H1 (cell line): Measurements from ENCODE around the gene YWHAQ. TPM values are rescaled to one million over a fixed set of nuclear protein-coding genes. Genes with fewer than 3 reads are reported as not detected.

Experiments used
- GTF2F1 ChIP-seq: IDR thresholded peaks from 2 replicates; pipeline ENCODE4 v1.6.1; 2012; ENCODE audit warnings: low read depth, low read length, improper control_type of control experiment, borderline replicate concordance
- POLR2A ChIP-seq, 2 experiments: IDR thresholded peaks; 1 replicate in 1 of 2; 2 replicates in 1 of 2; pipeline ENCODE4 v1.6.1; 2011; ENCODE audit warnings: low read depth in 2 of 2, low read length in 2 of 2, mild to moderate bottlenecking in 2 of 2; ENCODE audit errors: control extremely low read depth in 1 of 2
- RBBP5 ChIP-seq: IDR thresholded peaks from 2 replicates; pipeline ENCODE4 v1.7.1; 2012; ENCODE audit warnings: low read depth, mild to moderate bottlenecking, inconsistent platforms, low read length, moderate library complexity, borderline replicate concordance
- YY1 ChIP-seq: IDR thresholded peaks from 2 replicates; pipeline ENCODE4 v1.6.1; 2011; ENCODE audit warnings: low read depth, mild to moderate bottlenecking, low read length
- polyA plus RNA-seq, 7 experiments: library from polyadenylated mRNA; depleted of rRNA in 3 of 7; stranded (reverse) in 5 of 7; unstranded in 2 of 7; fragments of >200 nt in 5 of 7; fragments of 200-250 nt in 2 of 7; gene quantifications; 1 replicate in 5 of 7; 2 replicates in 1 of 7; 4 replicates in 1 of 7; pipeline versions ENCODE4 v1.2.1 to v1.2.3, GENCODE V29; 2011 to 2013; ENCODE audit warnings: missing spikeins in 2 of 7, mixed read lengths in 2 of 7
- total RNA-seq: library from RNA; stranded (reverse); fragmentation: NEBNext Ultra II Directional; extraction: Animal tissue kit (Norgen Biotek cat#: 25700); gene quantifications from 2 replicates; pipeline ENCODE4 v1.2.1, GENCODE V29; 2021
- TF ChIP-seq, protein P1 (sequence below): fragments of 300-600 bp; sonication (generic); IDR thresholded peaks from 2 replicates; pipeline ENCODE4 v1.7.1; 2012; ENCODE audit warnings: low read length, moderate library complexity, mild to moderate bottlenecking, inconsistent platforms; ENCODE audit not compliant: insufficient replicate concordance
- TF ChIP-seq, protein P2 (sequence below): IDR thresholded peaks from 2 replicates; pipeline ENCODE4 v1.6.1; 2011; ENCODE audit warnings: low read depth, mild to moderate bottlenecking, low read length; ENCODE audit not compliant: insufficient read depth

YWHAQ gene
- total and polyA plus RNA-seq, 2 of the 8 experiments (the other 6 are each of a cell fraction or from before 2014, with no cell fraction given), result 244 to 480 TPM

DNA sequence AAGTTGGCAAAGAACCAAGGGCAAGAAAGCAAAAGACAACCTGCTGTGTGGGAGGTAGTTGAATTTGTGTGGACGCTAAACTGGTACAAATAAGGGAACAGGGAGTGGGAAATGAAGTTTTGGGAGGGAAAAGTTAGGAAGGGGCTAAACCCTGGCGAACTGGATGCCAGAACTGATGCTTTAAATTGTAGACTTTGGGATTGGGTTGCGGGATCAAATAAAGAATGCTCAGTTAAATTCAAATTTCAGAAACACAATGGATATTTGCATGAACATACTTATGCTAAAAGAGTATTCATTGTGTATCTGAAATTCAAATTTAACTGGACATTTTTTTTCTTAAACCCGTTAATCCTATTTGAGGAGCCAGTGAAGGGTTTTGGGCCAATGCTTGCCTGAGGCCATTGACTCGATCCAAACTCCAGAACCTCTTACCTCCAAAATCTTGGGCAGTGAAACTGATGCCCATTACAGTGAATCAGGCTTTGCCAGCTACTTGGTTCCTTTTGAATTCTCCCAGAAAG is 44.2 kb upstream of the YWHAQ start (continued):
- TF ChIP-seq, protein P1, sequence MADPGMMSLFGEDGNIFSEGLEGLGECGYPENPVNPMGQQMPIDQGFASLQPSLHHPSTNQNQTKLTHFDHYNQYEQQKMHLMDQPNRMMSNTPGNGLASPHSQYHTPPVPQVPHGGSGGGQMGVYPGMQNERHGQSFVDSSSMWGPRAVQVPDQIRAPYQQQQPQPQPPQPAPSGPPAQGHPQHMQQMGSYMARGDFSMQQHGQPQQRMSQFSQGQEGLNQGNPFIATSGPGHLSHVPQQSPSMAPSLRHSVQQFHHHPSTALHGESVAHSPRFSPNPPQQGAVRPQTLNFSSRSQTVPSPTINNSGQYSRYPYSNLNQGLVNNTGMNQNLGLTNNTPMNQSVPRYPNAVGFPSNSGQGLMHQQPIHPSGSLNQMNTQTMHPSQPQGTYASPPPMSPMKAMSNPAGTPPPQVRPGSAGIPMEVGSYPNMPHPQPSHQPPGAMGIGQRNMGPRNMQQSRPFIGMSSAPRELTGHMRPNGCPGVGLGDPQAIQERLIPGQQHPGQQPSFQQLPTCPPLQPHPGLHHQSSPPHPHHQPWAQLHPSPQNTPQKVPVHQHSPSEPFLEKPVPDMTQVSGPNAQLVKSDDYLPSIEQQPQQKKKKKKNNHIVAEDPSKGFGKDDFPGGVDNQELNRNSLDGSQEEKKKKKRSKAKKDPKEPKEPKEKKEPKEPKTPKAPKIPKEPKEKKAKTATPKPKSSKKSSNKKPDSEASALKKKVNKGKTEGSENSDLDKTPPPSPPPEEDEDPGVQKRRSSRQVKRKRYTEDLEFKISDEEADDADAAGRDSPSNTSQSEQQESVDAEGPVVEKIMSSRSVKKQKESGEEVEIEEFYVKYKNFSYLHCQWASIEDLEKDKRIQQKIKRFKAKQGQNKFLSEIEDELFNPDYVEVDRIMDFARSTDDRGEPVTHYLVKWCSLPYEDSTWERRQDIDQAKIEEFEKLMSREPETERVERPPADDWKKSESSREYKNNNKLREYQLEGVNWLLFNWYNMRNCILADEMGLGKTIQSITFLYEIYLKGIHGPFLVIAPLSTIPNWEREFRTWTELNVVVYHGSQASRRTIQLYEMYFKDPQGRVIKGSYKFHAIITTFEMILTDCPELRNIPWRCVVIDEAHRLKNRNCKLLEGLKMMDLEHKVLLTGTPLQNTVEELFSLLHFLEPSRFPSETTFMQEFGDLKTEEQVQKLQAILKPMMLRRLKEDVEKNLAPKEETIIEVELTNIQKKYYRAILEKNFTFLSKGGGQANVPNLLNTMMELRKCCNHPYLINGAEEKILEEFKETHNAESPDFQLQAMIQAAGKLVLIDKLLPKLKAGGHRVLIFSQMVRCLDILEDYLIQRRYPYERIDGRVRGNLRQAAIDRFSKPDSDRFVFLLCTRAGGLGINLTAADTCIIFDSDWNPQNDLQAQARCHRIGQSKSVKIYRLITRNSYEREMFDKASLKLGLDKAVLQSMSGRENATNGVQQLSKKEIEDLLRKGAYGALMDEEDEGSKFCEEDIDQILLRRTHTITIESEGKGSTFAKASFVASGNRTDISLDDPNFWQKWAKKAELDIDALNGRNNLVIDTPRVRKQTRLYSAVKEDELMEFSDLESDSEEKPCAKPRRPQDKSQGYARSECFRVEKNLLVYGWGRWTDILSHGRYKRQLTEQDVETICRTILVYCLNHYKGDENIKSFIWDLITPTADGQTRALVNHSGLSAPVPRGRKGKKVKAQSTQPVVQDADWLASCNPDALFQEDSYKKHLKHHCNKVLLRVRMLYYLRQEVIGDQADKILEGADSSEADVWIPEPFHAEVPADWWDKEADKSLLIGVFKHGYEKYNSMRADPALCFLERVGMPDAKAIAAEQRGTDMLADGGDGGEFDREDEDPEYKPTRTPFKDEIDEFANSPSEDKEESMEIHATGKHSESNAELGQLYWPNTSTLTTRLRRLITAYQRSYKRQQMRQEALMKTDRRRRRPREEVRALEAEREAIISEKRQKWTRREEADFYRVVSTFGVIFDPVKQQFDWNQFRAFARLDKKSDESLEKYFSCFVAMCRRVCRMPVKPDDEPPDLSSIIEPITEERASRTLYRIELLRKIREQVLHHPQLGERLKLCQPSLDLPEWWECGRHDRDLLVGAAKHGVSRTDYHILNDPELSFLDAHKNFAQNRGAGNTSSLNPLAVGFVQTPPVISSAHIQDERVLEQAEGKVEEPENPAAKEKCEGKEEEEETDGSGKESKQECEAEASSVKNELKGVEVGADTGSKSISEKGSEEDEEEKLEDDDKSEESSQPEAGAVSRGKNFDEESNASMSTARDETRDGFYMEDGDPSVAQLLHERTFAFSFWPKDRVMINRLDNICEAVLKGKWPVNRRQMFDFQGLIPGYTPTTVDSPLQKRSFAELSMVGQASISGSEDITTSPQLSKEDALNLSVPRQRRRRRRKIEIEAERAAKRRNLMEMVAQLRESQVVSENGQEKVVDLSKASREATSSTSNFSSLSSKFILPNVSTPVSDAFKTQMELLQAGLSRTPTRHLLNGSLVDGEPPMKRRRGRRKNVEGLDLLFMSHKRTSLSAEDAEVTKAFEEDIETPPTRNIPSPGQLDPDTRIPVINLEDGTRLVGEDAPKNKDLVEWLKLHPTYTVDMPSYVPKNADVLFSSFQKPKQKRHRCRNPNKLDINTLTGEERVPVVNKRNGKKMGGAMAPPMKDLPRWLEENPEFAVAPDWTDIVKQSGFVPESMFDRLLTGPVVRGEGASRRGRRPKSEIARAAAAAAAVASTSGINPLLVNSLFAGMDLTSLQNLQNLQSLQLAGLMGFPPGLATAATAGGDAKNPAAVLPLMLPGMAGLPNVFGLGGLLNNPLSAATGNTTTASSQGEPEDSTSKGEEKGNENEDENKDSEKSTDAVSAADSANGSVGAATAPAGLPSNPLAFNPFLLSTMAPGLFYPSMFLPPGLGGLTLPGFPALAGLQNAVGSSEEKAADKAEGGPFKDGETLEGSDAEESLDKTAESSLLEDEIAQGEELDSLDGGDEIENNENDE, result no peak
- TF ChIP-seq, protein P2, sequence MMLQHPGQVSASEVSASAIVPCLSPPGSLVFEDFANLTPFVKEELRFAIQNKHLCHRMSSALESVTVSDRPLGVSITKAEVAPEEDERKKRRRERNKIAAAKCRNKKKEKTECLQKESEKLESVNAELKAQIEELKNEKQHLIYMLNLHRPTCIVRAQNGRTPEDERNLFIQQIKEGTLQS, result no peak
- TF ChIP-seq RBBP5 (no peak), POLR2A (IDR thresholded peaks at IDR 0.05; ENCODE audit: control extremely low read depth in 1 of 2, low read depth in 2 of 2, low read length in 2 of 2) (no peak), GTF2F1 (no peak), YY1 (no peak)
